Spleen (tissue), 7 donors: ENCODE data around the gene NHSL1.

Source experiments
- POLR2AphosphoS5 ChIP-seq, 3 donors: sonication (generic); formaldehyde crosslinking; IDR thresholded peaks; one replicate each; pipeline ENCODE4 v1.5.1; 2017; ENCODE audit warnings: antibody characterized with exemption in 3 of 3
- TF ChIP-seq, protein P1 (sequence below), 11 experiments: fragments of 200-600 bp in 7 of 11; fragments of 450-650 bp in 4 of 11; sonication (generic) in 4 of 11; IDR thresholded peaks in 8 of 11; conservative IDR thresholded peaks in 3 of 11; 1 replicate in 7 of 11; 2 replicates in 4 of 11; pipeline versions ENCODE4 v1.4.0 to v1.8.0; 2016 to 2021; ENCODE audit warnings: antibody characterized with exemption in 11 of 11, inconsistent platforms in 4 of 11, mild to moderate bottlenecking in 1 of 11
- donor health status: DM: no; HTN: no; CAD: no; lungs with moderate emphysema.
- donor health status: DM: no; HTN: no; CAD: no.
- donor health status: DM: no; HTN: no; CAD: no.

DNA sequence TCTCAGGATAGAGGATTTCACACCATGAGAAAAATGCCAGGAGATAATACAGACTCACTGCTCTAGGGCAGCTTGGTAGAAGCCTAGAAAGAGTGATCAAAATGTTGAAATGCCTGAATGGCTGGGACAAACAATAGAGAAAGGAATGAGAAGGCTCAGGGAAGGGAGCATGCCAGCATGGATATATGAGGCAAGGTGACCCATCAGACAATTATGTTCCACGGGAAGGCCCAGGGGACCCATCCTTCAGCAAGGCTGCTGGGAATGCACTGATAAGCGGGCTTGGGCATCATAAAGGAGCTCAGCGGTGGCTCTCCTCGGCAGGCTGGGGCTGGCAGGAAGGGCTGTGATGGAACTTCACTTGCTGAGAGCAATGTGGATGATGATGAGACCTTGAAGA lies 83.1 kb downstream of the NHSL1 start:
- TF ChIP-seq, protein P1, sequence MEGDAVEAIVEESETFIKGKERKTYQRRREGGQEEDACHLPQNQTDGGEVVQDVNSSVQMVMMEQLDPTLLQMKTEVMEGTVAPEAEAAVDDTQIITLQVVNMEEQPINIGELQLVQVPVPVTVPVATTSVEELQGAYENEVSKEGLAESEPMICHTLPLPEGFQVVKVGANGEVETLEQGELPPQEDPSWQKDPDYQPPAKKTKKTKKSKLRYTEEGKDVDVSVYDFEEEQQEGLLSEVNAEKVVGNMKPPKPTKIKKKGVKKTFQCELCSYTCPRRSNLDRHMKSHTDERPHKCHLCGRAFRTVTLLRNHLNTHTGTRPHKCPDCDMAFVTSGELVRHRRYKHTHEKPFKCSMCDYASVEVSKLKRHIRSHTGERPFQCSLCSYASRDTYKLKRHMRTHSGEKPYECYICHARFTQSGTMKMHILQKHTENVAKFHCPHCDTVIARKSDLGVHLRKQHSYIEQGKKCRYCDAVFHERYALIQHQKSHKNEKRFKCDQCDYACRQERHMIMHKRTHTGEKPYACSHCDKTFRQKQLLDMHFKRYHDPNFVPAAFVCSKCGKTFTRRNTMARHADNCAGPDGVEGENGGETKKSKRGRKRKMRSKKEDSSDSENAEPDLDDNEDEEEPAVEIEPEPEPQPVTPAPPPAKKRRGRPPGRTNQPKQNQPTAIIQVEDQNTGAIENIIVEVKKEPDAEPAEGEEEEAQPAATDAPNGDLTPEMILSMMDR (IDR thresholded peaks at IDR 0.05 in 8 of 11, conservative IDR thresholded peaks at IDR 0.05 in 3 of 11), result no peak
- no peak for TF ChIP-seq POLR2AphosphoS5 (IDR thresholded peaks at IDR 0.05)
